Measurements from ENCODE around the gene PREX1.
A peak's percentile ranks its signal among the peaks of the same experiment; 100 is the strongest.

Gene PREX1

DNA sequence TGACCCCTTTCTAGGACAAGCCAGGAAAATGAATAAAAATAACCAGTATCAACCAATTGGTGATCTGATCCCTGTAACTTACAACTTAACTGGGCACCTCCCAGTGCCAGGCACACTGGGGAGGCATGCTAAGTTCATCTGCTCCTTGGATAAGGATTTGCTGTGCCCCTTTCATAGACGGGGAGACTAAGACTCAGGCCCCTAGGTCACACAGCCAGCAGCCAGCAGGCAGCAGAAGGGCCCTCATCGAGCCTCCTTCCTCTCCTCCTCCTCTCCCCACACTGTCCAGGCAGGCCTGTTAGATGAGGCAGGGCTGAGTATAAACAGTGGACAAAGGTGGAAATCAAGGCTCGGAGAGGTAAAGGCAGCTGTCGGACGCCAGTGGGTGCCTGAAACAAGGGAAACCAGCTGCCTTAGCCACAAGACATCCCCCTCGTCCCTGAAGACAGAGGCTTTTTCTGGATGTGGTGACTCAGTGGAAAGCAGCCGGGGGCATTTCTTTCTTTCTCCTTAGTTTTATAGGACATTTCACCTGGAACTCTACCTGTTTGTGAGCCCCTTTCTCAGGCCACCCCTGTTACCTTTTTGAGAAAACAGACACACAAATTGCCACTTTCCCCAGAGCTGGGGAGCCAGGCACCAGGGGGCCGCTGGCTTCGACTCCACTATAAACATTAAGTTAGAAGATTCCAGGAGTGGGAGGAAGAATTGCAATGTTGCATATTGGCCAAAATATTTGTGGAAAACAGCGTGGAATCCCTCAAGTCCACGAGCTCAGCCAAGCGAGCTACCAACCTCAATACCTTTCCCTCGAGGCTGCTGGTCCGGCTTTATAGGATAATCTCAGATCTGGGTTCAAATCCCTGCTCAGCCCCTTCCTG, 166.0 kb downstream of the PREX1 start:
- no peak for DNase-seq (ENCODE audit: low spot score)

DNA sequence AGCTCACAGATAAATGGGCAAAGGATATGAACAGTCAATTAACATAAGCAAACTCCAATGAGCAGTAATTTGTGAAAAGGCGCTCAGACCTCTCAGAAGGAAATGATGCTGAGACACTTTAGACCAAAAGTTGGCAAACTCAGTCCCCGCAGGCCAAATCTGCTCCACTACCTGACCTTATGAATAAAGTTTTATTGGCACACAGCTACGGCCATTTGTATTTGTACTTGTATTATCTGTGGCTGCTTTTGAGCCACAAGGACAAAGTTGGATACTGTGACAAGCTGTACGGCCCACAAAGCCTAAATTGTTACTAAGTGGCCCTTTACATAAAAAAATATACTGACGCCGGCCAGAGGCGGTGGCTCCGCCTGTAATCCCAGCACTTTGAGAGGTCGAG, 167.0 kb downstream of the PREX1 start:
- DNase-seq (ENCODE audit: low spot score) = no peak

DNA sequence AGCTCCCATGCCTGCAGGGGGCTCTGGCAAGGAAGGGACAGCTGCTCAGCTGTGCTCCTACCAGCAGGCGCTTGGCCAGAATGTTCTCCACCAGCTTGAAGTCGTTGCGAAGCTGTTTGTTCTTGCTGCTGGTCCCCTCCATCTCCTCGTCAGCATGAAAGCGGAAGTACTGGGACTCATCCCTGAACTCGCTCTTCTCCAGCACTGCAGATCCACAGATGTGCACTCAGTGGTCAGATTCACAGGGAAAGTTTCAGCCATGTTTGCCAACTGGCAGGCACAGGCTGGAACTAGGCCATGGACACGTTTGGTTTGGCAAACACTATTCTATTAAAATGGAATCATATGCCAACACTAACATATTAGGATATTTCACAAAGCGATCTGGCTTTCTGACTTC, 167.9 kb downstream of the PREX1 start:
- no peak for DNase-seq (ENCODE audit: low spot score)

DNA sequence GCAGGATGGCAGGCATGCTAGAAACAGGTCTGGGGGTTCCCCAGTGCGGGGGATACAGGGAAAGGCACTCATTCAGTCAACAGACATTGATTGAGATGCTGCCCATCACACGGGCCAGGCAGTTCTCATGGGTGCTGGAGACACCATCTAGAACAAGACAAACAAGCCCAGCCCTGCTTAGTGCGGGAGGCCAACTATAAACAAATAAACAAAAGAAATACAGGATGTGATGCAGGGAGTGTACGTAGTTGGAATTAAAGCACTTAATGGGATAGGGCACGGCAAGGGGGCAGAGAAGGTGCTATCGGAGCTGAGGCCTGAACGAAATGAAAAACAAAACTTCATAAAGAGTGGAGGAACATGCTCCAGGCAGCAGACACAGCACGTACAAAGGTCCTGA, 169.3 kb downstream of the PREX1 start:
- no peak for DNase-seq (ENCODE audit: low spot score)

DNA sequence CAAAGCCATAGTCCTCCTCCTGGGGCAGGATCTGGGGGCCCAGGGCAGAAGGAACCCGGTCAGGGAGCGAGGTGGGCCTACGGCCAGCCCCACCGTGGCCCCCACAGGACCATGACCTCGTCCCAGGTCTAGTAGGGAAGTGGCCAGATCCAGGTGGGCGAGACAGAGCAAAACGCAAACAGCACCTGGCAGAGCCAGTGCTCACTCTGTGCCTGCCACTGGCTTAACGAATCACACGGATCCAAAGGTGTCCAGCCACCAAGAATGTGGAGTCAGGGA, 169.7 kb downstream of the PREX1 start:
- DNase-seq (ENCODE audit: low spot score) = no peak

DNA sequence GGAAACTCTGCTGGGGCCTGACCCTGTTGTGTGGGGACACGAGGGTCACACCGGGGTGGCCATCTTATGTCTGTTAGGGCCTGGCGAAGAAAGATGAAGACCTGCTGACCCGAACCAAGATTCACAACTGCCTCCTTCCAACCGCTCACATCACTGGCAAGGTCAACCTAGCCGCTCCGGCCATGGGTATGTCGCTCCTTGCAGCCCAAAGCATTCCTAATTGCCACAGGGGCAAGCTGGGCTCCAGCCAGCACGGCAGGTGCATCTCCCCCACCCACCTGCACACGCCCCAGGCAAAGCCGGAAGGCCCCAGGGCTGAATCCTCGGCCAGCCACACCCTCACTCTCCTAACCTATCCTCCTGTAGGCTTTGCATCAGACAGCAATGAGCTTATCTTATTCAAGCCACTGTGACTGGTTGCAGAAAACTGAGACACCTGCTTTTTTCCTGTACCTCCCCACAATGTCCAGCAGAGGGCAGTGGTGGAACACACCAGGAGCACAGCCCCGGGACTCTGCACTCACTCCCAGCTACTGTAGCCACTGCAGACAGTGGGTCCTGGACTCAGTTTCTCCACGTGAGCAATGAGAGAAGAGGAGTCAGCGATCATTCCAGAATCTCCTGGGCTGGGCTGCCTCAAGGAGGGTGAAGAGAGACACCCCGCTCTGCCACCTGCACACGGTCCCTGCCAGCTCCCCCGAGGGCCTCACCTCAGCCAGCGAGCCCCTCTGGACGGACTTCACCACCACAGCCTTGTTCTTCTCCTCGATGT, 170.2 kb downstream of the PREX1 start:
- peak; percentile 88 for DNase-seq (ENCODE audit: low spot score)

DNA sequence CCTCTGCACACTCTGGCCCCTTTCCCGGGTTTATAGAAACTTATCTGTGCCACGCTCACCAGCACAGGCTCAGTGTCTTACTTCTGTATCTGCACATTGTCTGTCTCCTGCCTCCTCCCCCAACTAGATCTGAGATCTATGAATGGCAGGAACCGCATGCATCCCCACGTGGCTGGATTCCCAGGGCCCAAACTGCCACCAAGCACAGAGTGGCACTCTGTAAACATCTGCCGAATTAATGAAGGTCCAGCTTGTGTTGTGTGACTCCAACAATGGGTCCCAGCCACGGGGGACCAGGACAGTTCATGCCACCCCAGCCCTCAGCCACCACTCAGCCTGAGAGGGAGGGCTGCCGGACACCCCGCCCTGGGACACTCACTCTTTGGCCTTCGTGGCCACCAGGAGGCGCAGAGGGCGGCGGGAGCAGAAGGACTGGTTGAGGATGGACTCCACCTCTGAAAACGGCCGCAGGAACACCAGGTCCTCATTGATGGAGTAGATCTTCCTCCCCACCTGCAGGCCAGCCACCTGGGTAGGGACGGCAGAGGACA, 171.1 kb downstream of the PREX1 start:
- DNase-seq (ENCODE audit: low spot score) = peak; percentile 79

DNA sequence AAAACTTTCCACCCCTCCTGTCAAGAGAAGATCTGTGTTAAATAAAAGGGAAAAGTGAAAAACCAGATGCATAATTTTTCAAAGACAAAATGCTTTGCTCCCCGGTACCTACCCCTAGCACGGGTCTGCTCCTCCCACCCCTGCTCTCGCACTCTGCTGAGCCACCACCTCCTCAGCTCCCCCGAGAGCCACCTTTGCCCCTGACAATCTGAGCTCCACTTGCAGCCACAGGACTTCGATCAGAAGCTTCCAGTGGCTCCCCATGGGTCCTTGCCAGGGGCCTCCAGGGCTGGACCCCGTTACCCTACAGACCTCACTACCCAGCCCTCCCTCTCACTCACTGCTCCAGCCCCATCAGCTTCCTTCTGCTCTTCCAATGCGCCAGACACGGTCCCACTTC, 171.7 kb downstream of the PREX1 start:
- no peak for DNase-seq (ENCODE audit: low spot score)

DNA sequence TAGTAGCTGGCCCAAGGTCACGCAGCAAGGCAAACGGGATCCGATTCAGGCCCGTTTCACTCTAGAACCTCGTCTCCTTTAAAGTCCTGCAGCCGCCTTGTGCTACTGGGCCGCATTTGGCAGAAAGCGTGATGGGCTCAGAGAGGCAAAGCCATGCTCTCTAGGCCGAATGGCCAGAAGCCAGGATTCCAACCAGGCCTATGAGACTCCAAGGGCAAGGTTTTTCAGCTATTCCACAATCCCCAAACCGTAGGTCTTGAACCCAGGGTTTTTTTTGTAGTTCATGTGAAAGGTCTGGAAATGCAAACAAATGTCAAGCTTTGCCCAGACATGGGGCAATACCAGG, 174.1 kb downstream of the PREX1 start:
- DNase-seq (ENCODE audit: low spot score) = no peak

DNA sequence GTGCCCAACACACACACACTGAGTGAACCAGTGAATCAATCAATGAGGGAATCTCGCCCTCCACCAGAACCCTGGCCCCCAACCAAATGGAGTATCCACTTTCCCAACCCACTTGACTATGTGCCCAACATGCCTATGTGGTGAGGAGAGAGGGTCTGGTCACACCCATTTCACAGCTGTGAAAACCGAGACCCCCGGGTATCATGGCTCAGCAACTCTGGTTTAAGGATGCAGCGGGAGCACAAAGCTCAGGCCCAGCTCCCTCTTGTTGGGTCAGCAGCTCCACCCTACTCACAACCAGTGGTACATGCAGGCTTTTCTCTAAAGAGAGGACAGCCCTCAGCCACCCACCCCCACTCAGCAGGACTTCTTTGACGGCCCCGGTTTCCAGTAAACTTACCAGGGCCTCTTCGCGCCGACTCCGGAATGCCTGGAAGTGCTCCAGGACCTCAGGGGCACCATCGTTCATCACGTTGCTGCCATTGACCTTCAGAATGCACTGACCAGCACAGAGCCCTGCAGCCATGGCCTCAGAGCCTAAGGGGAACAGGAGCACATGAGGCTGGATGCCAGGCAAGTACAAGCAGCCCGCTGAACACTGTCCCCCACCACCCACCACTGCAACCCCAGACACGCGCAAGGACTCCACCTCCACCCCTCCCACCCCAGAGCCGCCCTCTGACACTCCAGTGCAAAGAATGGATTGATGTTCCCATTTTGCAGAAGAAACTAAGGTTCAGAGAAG, 174.7 kb downstream of the PREX1 start:
- no peak for DNase-seq (ENCODE audit: low spot score)

DNA sequence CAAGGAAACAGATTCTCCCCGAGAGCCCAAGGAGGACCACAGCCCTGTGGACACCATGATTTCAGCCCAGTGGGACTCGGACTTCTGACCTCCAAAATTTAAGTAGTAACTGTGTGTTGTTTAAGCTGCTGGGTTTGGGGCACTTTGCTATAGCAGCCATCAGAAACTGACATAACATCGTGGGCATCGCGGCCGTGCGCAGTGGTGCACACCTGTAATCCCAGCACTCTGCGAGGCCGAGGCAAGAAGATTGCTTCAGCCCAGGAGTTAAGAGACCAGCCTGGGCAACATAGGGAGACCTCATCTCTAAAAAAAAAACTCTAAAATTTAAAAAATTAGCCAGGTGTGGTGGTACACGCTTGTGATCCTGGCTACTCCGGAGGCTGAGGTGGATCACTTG, 175.8 kb downstream of the PREX1 start:
- no peak for DNase-seq (ENCODE audit: low spot score)

DNA sequence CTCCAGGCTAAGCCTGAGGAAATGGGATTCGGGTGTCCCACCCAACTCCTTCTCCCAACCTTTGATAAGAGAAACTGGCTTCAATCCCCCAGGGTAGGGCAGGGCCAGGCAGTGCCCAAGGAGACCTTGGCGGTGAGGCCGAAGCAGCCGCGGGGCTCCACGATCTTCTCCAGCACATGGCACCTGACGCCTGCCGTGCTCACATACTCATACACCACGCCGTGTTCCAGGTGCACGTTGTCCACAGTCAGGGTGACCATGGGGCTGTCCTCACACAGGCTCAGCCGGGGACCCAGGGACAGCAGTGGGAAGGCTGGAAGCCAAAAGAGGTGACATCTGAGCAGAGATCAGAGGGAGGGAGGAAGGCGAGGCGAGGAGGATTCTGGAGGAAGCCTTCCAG, 176.5 kb downstream of the PREX1 start:
- no peak for DNase-seq (ENCODE audit: low spot score)

DNA sequence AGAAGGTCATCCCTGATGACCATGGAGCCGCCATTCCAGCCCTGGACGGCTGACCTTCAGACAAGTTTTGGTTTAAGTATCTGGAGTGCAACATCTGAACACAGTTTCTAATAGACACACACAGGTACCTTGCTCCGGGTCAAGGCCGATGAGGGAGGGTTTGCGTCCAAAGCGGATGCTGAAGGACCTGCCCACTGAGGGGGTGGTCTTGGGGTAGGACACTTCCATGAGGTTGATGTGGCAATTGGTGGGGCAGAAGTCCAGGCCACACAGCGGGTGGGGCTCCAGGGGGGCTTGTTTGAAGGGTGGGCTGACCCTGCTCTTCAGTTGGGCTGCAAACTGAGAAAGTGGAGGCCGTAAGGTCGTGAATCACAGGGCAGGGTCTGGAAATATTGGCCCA, 177.9 kb downstream of the PREX1 start:
- DNase-seq (ENCODE audit: low spot score) = no peak

DNA sequence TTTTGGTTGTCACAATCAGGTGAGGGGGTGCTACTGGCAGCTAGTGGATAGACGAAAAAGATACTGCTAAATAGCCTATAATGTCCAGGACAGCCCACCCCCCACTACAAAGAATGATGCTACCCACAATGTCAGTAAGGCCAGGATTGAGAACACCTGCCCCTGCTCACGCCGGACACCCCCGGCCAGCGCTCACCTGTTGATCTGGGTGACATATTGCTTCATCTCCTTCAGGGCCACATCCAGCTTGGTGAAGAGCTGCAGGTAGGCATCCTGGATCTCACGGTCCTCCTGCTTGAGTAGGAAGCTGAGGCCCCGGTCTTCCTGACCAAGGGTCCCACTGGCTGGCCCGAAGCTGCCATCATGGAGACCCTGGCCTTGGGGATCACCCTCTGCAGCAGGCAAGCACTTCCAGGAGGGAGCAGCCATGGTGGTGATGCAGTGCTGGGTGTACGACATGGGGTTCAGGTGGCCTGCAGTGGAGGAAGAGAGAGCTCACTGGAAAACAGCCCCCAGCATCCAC, 178.6 kb downstream of the PREX1 start:
- no peak for DNase-seq (ENCODE audit: low spot score)

DNA sequence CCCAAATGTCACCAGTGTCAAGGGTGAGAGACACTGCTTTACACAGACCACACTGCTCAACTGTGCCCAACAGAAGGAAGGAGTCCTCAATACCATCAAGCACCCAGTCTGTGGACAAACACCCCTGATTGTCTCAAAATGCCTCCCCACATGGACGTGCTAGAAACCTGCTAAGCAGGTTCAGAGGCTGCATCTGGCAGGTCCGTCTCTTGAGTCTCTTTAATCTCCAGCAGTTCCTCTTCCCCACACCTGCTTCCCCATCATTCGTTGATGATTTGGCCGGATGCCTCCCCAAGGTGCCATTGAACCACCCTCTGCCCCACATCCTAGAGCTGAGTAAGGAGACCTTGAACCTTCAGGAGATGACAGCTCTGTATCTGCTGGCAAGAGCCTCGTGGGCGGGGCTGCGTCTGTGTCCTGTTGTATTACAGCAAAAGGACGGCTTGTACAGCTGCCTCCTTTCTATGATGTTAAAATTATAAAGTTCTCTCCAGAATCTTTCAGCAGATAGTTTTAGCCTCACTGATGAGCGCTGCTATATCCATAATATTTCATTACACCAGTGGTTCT, 179.2 kb downstream of the PREX1 start:
- no peak for DNase-seq (ENCODE audit: low spot score)

DNA sequence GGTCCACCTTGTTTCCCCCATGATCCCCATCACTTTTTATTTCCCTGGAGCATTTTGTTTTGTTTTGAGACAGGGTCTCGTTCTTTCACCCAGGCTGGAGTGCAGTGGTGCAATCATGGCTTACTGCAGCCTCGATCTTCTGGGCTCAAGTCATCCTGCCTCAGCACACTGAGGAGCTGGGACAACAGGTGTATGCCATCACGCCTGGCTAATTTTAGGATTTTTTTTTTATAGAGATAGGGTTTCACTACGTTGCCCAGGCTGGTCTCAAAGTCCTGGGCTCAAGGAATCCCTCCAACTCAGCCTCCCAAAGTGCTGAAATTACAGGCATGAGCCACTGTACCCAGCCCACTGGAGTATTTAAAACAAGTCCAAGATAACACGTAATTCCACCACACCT, 179.9 kb downstream of the PREX1 start:
- DNase-seq (ENCODE audit: low spot score) = no peak

DNA sequence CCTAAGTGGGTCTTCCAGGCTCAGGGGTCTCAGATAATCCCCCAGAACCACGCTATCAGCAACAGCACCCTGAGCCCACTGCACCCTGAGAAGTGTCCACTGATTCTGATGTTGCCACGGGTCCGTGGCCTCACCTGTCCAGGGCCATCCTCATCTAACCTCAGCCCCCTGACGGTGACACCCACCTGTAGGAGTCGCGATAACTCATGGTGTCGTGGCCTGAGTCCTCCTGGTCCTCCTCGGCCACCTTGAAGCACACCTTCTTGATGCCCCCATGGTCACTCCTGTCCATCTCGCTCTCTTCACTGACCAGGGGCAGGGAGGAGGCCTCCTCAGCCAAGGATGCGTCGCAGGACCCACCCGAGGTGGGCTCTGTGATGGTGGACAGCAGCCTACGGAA, 182.1 kb downstream of the PREX1 start:
- no peak for DNase-seq (ENCODE audit: low spot score)

DNA sequence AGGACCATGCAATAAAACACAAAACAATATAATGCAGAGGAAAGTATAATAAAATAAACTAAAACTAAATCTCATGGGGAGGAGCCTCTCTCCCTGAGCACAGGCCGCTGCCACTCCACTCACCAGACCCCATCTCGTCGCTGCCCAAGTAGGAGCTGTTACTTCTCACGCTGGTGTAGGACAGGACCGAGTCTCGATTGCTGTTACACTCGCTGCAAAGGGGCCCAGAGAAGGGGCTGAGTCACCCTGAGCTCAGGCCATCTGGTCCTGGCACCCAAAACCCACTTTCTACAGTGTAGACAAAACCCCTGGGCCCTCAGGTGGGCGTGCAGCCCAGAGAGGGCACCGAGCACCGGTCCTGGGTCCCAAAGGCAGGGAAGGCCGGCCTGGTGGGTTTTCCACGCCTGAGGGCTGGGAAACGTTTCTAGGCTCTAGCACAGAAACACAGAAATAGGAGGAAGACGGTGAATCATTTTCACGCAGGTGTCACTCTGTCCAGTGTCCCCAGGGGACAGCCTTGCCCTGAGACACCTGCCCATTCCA, 183.4 kb downstream of the PREX1 start:
- no peak for DNase-seq (ENCODE audit: low spot score)

DNA sequence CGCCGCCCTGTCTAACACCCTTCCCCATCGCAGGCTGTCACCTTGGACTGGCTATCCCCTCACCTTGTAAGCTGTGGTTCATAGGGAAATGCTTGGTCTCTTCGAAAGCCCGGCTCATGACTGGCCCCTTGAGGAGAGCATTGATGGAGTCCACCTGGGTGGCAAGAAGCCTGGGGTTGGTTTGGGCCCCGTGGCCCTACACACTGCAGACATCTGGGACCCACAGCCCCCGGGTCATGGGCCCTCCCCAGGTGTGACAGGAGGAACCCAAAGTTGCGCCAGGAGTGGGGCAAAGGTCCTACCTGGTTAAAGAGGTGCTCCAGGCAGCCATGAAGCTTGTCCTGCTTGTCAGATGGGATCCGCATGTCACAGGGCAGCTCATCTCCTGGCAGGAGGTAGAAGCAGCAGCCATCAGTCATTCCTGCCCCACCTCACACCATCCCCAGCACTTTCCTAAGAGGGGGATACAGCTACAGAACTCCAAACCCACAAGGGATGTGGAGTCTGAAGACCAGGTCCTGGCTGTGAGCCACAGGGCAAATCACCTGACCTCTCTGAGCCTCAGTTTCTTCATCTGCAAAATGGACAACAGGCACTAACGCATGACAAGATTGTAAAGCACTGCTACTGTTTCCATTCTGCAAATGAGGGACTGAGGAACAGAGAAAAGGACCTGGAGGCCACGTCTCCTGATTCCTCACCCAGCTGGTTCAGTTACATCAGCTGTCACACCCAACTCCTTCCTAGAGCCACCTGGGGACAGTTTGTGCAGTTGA, 185.5 kb downstream of the PREX1 start:
- DNase-seq (ENCODE audit: low spot score) = no peak

DNA sequence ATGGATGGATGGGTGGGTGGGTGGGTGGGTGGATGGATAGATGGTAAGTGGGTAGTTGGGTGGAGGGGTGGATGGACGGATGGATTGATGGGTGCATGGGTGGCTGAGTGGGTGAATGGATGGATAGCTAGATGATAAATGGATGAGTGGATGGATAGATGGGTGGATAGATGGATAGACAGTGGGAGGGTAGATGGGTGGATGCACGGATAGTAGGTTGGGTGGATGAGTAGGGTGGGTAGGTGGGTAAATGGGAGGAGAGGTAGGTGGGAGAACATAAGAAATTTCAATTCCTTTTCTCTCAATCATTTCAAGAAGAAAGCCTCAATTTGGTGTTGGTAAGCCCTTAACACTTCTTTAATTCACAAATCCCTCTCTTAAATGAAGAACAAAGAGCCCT, 186.9 kb downstream of the PREX1 start:
- DNase-seq (ENCODE audit: low spot score) = no peak

DNA sequence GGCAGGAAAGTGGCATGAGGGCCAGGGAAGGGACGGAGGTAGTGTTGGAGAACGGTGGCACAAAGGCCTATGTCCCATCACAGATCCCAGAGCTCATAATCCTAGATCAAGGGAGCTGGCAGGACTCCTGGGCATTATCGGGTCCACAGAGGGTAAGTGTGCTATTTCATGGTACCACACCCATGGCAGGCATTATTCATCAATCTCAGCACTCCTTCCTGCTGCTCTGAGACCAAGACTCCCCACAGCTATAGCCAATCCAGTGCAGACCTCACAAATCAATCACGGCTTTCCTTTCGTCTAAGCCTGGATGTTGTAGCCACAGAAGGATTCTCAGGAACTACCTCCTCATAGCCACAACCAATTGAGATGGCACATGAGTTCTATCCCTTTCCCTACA, 187.9 kb downstream of the PREX1 start:
- no peak for DNase-seq (ENCODE audit: low spot score)

Measured in SK-N-DZ (cell line).